HG03442 (cell line): ENCODE results near the gene PDE4B.
A peak's percentile ranks its signal among the peaks of the same experiment; 100 is the strongest.

Experiments used
- ATAC-seq: cut with Tn5 transposase; IDR thresholded peaks from one replicate; pipeline ENCODE4 v1.9.1; 2021; ENCODE audit warnings: mild to moderate bottlenecking, moderate library complexity; ENCODE audit not compliant: unreplicated experiment

The PDE4B gene

DNA sequence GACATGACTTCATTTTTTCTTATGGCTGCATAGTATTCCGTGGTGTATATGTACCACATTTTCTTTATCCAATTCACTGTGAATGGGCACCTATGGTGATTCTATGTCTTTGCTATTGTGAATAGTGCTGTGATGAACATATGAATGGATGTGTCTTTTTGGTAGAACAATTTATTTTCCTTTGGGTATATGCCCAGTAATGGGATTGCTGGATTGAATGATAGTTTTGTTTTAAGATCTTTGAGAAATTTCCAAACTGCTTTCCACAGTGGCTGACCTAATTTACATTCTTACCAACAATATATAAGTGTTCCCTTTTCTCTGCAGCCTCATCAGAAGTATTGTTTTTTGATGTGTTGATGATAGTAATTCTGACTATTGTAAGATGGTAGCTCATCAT lies 379.6 kb downstream of the PDE4B start:
- no peak for ATAC-seq

DNA sequence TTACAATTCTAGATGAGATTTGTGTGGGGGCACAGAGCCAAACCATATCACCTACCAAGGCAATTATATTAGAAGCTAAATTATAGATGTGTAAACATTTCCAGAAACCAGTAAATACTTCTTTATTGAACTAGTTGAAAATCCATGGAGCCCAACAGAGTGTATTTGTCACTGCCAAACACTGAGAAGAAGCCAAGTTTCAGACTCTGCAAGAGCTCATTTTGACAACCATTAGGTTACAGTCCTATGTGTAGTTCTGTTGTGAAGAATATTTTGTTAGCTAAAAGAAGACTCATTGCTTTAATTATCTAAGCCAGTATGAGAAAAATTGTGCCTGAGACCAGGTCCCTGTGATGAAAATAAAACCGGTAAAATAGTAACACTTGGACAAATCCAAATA lies 382.4 kb downstream of the PDE4B start:
- no peak for ATAC-seq

DNA sequence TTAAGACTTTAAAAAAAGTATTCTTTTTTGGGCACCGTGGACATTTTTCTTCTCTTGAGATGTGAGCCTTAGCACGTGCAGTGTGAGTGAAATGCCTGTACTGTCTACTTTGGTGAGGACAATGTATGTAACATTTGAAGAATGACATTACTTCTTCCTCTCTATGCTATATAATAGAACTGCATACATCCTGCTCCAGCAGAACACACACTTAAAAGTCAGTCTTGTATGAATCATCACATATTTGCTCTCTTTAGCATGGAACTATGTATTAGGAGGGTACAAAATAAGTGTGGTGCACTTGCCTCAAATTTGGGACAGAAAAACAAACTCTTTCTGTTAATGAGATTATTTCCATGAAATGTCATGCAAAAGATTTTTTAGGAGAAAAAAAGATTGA lies 382.9 kb downstream of the PDE4B start:
- no peak for ATAC-seq

DNA sequence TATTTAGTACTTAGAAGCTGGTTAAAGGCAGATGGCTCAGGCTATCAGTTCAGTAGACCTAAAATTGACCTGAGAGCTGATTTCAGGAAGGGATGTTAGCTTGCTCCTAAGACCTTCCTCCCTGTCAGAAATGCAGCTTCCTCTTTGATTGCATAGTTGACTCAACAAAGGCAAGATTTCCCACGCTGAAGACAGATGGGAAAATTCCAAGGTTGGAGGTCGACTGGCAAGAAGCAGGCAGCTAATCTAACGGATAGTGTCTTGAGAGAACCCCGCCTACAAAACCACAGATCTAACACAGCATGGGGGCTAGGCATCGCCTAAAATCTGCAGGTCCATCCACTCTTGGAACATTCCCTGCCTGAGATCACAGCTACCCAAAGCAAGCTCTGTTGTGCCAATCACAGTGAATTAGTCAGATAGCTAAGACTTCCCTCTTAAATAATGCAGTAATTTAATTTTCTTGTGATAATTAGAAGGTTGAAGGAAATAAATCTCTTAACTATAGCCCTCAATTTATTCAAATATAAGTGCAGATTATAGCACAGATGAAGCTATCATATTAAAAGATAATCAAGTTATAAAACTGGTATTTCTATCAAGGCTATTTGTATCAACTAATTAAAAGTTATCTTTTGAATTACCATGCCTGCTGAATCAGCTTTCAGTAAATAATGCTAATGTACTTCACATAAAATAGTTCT lies 383.5 kb downstream of the PDE4B start:
- ATAC-seq = no peak

DNA sequence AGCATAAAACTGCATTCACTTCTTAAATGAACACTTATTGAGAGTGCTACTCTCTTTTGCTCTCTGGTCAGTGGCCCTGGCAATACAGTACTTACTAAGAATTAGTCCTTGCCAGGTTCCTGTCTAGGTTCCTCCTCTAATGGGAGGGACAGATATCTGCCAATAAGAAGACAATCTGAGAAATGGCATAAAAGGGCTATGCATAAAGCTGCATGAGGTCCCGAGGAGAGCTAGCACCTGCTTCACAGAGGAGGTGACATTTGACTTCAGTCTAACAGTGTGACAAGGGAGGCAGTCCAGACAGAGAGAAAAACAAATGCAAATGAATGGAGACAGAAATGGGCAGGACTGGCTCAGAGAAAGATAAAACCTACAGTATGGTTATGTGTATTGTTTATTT lies 384.1 kb downstream of the PDE4B start:
- no peak for ATAC-seq

DNA sequence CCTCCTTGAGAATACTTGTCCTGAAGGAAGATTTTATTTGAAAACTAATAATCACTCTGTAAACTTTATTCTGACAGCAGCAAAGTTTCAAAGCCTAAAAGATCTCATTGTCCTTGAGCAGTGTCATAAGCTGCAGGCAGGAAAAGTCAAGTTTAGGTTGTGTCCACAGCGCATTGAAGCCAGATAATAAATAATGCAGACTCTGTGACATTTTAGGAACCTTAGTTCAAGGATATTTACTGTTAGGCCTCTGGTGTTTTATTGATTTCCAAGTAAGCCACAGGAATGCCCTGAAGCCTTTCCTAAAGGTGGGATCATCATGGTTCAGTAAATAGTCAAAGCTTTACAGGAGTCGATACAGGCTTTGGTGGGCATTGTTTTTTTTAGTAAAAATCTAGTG lies 384.8 kb downstream of the PDE4B start:
- no peak for ATAC-seq

DNA sequence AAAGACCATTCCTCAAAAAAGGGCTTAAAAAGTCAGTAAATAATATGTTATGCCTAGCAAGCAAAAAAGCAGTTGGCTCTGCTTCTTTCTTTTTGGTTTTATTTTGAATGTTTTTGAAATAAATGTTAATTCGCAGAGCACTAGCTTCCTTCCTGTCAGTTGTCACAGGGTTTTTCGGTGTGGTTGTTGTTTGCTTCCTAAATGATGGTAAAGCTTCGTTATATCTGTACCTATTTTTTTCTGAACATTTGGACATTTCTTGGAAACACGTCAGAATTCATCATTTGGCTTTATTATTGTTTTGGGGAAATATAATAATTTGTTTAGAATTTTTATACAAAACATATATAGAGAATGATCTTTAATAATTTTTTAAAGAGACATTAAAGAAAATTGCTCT lies 389.3 kb downstream of the PDE4B start:
- no peak for ATAC-seq

DNA sequence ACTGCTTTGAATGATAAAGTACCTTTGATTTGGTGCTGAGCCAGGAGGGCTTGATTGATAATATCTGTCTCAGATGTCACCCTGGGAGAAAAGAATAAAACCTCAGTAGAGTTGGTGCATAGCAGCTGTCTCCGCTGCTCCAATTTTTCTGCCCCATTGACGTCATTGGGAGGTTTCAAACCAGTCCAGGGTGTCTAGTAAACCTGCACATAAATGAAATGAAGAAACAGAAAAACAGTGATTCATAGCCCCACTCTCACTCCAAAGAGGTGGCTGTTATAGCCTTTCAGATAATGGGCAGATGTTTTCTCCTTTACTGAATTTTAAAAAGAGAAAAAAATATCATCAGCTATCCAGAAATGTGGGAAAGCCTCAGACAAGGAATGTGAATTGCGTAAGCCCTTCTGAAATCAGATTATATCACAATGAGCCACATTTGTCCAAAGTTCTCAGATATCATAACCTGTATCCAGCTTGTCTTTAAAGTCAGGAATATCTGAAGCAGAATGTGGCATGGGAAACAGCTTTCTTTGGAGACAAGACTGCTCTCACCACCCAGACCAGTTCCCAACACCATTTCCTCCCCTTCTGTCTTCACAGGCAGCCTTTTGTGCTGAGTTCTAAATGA lies 390.0 kb downstream of the PDE4B start:
- no peak for ATAC-seq

DNA sequence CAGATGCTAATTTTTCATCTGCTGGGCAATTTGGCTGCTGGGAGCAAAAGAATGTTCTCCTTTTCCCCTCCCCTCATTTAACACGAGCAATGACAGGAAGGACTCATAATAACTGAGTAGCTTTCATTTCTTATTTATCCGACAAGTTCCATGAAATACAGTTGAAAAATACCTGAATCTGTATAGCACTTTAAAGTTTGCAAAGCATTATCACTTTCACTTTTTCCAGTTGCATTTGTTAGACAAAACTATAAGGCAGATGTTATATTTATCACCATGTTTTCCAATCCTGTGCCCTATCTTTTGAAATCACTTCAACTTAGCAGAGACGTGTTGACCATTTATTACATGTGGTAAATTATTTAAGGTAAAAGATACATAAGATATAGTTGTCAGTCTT lies 390.7 kb downstream of the PDE4B start:
- no peak for ATAC-seq

DNA sequence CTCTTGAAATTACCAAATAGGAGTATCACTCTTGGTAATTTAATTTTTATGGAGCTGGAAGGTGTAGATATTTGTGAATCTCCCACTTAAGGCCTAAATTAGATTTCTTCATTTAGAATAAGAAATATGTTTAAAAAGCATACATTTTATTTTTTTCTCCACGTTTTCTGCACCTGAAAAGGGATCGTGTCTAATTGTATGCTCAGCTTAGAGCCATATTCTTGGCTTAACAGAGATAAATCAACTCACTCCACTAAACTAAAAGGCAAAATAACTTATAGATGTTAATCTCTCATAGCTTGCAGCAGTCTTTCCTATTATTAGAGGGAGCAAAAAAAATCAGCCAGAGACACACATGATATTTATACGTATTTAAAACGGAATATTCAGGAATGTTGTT lies 404.4 kb downstream of the PDE4B start:
- no peak for ATAC-seq

DNA sequence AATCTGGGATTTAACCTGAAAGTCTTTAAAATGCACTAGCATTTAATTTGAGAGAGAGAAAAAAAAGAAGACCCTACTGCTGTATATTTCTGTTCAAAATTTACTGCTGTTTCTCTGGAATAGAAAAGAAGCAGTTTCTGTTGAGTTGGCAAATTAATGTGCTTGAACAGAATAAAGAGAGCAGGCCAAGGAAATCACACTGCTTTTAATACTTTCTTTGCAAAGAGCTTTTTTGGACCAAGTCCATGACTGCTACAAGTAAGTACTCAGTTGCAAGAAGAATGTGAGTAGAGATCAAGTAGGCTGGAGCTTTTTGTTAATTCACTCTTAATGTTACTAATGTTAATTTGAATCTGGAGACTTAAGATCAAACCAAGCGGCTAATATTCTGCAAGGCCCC lies 405.1 kb downstream of the PDE4B start:
- ATAC-seq = no peak

DNA sequence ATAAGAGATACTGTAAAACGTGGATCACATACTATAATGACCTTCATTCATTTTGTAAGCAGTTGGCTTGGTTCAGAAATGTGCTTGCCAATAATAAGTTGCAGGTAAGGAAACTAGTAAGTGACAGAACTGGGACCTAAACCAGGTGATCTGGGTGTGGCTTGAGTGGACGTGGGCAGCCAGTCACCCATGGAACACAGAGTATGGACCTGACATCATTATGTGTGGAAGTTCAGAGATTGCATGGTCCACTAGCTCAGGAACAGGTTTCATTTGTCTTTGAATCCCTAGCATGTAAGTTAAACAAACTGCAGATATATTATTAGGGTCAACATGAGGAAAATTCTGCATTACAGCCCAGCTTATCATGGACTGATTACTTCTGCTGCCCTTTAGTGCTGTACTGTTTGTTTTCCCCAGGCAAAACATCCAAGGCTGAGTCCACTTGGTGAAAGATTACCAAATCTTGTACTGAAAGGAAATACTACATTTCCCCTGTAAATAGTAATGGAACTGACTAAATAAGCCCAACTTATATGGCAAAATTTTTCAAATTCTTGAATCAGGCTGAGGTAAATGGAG lies 414.0 kb downstream of the PDE4B start:
- ATAC-seq = no peak

DNA sequence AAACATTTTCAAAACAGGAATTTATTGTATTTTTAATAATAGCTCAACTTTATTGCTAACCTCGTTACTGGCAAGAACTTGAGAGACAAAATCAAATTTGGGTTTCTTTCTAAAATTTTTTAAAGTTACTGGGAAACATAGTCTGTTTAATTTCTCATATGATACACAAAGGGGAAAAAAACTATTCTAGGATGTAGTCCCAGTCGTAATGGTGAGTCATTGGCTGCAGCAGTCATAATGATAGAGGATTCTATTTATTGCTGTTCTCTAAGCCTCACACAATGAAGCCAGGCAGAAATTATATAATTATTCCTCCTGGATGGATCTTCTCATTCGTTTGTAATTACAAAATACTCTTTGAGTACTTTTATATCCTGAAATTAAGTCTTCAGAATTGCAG lies 414.8 kb downstream of the PDE4B start:
- no peak for ATAC-seq

DNA sequence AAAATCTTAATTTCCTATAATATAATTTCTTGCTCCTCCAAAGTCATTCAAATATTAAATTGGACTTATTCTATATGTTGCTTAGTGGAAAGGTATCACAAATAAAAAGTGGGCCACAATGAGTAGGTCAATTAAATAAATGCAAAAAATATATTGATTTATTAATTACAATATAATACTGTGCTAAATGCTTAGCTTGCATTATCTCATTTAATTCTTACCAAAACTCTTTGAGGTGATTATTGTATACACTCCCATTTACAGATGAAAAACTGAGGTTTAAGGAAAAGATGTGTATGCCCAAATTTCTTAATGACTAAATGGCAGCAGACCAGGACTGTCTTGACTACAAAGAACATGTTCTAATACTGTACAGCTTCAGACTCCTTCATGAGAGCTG lies 415.9 kb downstream of the PDE4B start:
- no peak for ATAC-seq

DNA sequence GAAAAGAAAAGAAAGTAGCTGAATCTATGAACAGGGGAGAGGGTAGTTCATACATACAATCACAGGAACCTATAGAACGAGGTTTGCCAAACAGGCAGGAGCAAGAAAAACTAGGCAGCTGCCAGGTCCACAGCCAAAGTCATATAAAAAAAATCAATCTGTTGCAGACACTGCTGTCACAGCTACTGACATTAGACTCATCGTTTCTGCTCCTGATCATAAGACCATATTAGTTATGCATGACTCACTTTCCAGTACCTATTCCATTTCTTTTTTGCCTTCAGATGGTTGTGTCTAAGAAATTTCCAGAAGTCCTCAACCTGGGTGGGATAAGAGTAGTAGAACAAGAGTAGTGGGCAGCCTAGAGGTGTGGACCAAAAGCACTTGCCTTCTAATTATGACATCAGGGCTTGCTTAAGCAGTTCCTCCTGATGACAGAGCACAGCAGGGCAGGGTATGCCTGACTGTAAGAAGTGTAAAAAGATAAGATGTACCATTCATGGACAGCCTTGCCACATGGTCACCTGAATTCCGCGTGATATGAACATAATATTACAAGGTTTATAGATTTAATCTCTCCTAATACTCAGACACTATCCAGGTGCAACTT lies 418.0 kb downstream of the PDE4B start:
- no peak for ATAC-seq

DNA sequence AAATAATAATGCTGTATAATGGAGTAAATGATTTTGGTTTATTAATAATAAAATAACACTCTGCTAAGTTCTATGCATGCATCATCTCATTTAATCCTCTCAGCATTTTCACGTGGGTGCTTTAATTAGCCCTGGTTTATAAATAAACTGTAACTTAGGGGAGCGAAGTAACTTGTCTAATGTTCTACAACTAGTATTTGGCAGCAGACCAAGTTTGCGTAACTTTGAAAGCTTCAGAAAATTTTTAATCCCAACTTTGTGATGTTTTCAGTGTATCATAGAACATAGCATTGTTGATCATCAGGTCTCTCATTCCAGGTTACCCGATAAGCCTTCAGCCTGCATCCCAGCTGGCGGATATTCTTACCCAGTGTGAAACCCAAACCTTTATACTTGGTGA lies 418.8 kb downstream of the PDE4B start:
- ATAC-seq = no peak

DNA sequence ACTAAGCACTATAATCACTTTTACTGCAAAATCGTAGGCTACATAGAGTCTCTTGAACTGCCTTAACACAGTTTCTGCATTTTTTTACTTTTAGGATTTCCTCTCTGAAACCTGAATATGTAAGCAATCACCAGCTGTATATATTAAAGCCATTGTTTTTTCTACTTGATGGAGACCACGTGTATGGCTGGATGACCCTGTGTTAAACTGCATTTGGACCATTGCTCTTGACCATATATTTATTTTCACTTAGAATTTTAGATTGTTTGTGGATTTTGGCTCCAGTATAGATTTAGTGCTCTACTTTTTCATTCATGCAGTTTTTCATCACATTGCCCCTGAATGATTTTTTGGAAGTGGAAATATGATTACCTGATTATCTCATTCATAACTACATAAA lies 420.8 kb downstream of the PDE4B start:
- no peak for ATAC-seq

DNA sequence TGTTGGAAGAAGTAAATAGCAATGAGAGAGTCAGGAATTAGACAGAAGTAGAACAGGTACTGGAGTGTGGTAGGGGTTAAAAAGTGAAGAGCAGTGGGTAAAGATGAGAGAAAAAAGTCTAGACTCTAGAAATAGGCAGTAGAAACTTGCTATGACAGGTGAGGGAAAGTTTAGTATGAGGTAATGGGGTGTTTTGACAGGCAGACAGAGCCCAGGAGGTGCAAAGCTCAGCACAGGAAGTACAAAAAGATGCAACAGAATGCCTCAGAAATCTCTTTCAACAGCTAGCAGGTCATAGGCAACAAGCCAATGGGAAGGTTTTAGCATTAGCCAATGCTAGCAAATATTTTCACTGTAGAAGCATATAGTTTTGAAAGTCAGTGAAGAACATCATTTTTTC lies 422.2 kb downstream of the PDE4B start:
- peak; percentile 68 for ATAC-seq

DNA sequence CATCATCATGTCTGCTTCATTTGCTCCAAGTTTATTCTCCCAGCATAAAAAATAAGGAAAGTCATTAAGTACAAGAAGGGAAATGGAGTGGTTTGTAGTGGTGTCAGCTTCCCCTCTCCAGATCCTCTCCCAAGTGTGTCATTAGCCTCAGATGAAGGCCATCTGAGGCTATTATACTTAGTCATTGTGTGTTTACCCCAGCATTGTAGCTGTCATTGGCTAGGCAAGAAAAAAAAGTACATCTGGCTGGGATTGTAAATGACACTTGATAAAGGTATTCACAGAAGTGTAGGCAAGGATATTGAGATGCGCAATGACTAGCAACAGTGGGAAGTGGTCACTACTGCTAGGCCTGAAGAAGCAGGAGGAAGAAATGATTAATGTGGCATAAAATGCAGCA lies 424.3 kb downstream of the PDE4B start:
- ATAC-seq = no peak

DNA sequence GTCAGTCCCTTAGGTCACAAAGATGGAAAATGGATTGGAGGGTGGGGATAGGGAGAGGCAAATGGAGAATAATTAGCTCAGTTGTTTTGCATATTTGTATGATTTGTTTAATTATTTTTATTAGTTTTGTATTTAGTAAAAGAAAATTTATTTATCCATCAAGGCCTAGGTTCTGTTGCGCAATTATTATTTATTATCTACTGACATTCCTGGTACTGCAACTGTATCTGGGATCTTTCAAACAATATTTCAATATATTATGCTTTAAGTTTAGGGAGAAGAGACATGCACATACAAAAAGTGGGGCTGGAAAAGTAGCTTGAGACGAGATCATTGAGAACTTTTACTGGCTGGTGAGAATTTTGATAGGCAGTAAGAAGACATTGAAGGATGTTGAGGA lies 424.9 kb downstream of the PDE4B start:
- no peak for ATAC-seq

DNA sequence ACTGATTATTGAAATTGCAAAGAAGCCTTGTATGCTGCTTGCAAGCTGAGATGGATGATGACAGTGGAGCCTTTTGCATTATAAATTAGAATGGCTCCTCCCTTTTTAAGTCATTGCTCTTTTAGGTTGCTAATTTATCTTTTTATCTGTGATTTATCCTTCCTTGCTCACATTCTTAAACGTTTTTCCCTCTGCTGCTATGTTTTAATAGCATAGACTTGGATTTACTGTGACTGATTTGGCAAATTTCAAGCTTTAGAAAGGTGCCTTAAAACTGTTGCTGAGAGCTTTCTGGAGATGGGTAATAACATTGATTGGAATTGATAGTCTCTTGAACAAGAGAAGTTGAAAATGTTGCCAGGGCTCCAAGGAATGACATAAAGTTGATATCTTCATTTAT lies 427.8 kb downstream of the PDE4B start:
- no peak for ATAC-seq

DNA sequence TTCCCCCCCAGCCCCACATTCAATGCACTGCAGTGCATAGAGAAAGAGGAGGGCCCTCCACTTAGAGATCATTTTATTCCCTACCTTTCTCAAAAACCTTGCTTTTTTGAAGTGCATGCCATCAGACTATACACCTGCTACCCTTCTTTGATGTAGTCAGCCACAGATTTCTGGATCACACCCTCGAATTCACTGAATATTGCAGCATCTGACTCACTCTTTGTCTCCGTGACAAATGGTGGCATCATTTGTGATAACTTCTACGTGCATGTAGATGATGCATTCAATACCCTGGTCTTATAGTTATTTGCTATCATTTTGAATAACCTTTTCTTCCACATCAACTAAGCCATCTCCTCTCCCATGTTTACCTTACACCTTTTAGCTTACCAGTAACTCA lies 431.0 kb downstream of the PDE4B start:
- no peak for ATAC-seq
